Measurements from ENCODE around the gene KIAA0513. TPM values are rescaled to one million over a fixed set of nuclear protein-coding genes. Genes with fewer than 3 reads are reported as not detected.
A peak's percentile ranks its signal among the peaks of the same experiment; 100 is the strongest.
"Not testable (repeated sequence)": the region's sequence is repeated elsewhere in the genome, so short reads cannot be mapped to it uniquely, and the experiment has no call there.

The KIAA0513 gene
- total and polyA plus RNA-seq, 2 donors (not counting 1 experiment from before 2014, with no cell fraction given) = 11.7 to 22.3 TPM

GRCh38 chr16:85117418-85117817 lies 89.8 kb downstream of the KIAA0513 start:
- Histone ChIP-seq H2AFZ (ENCODE audit: low read length) (no peak overlapping the region), H3K9me3 (ENCODE audit: control insufficient read depth, insufficient read depth, low read depth, low read length) (no peaks in the 10 kb centered on the region), H3K4me3 (replicated peaks in 1 of 4; ENCODE audit: control extremely low read depth in 1 of 4, insufficient read depth in 1 of 4, low read depth in 3 of 4, low read length in 4 of 4) (no peak overlapping the region), H3K9ac (ENCODE audit: insufficient read depth, low read length) (no peak overlapping the region), H3K36me3 (ENCODE audit: control insufficient read depth, insufficient read depth, low read length) (no peaks in the 10 kb centered on the region), H4K20me1 (ENCODE audit: control insufficient read depth, extremely low read depth, insufficient read depth, low read length) (no peaks in the 10 kb centered on the region), H3K4me2 (ENCODE audit: extremely low read depth, insufficient read depth, low read length) (no peak overlapping the region), H3K4me1 (ENCODE audit: control insufficient read depth, extremely low read depth, insufficient read depth, low read length) (peaks cover 4% of the 10 kb centered on the region), H3K27ac (ENCODE audit: insufficient read depth, low read length) (no peak overlapping the region), H3K27me3 (ENCODE audit: control insufficient read depth, insufficient read depth, low read length) (no peaks in the 10 kb centered on the region), H3K79me2 (ENCODE audit: control insufficient read depth, insufficient read depth, low read length) (no peaks in the 10 kb centered on the region)
- TF ChIP-seq EZH2 (IDR thresholded peaks at IDR 0.05; ENCODE audit: low read length, missing control alignments) (no peak), CTCF (conservative IDR thresholded peaks at IDR 0.05 in 1 of 2, IDR thresholded peaks at IDR 0.05 in 1 of 2; ENCODE audit: low read depth in 1 of 2, low read length in 2 of 2) (no peak)
- DNase-seq (ENCODE audit: low read depth in 2 of 2) = no peak

DNA sequence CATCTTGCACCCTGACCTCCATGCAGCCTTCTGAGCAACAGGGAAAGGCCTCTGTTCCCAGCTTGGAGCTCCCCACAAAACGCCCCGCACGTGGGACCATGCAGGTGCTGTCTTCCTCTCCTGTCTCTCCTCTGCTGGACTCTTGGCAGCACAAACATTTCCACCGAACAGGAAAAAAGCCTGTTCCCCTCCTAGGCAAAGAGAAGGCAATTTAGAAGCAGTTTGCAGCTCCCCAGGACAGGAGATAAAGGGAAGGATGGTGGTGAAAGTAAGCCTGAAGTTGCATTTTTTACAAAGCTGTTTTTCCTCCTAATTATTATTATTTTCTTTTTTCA lies 92.4 kb downstream of the KIAA0513 start:
- Histone ChIP-seq H3K9me3 (ENCODE audit: control insufficient read depth, insufficient read depth, low read depth, low read length) (no peaks in the 10 kb centered on the region), H3K36me3 (ENCODE audit: control insufficient read depth, insufficient read depth, low read length) (no peaks in the 10 kb centered on the region), H3K4me2 (ENCODE audit: extremely low read depth, insufficient read depth, low read length) (no peak overlapping the region), H3K27me3 (ENCODE audit: control insufficient read depth, insufficient read depth, low read length) (no peaks in the 10 kb centered on the region), H4K20me1 (ENCODE audit: control insufficient read depth, extremely low read depth, insufficient read depth, low read length) (no peaks in the 10 kb centered on the region), H3K79me2 (ENCODE audit: control insufficient read depth, insufficient read depth, low read length) (no peaks in the 10 kb centered on the region), H3K9ac (ENCODE audit: insufficient read depth, low read length) (no peak overlapping the region), H3K27ac (ENCODE audit: insufficient read depth, low read length) (no peak overlapping the region), H2AFZ (ENCODE audit: low read length) (no peak overlapping the region), H3K4me1 (ENCODE audit: control insufficient read depth, extremely low read depth, insufficient read depth, low read length) (peaks cover 3% of the 10 kb centered on the region), H3K4me3 (replicated peaks in 1 of 4; ENCODE audit: control extremely low read depth in 1 of 4, insufficient read depth in 1 of 4, low read depth in 3 of 4, low read length in 4 of 4) (no peak overlapping the region)
- TF ChIP-seq EZH2 (IDR thresholded peaks at IDR 0.05; ENCODE audit: low read length, missing control alignments) (no peak), CTCF (conservative IDR thresholded peaks at IDR 0.05 in 1 of 2, IDR thresholded peaks at IDR 0.05 in 1 of 2; ENCODE audit: low read depth in 1 of 2, low read length in 2 of 2) (no peak)
- no peak for DNase-seq (ENCODE audit: low read depth in 2 of 2)

DNA sequence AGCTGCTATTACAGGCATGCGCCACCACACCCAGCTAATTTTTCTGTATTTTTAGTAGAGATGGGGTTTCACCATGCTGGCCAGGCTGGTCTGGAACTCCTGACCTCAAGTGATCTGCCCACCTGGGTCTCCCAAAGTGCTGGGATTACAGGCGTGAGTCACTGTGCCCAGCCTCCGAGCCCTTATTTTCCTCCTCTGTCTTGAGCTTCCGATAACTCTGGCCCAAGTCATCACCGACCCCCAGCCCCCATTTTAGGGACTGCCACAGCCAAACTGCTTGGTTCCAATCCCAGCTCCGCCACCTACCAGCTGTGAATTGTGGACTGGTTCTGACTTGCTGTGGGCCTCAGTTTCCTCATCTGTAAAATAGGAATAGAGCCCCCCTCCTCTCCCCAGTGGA lies 95.8 kb downstream of the KIAA0513 start:
- H3K27me3 ChIP-seq (ENCODE audit: control insufficient read depth, insufficient read depth, low read length); DNase-seq (ENCODE audit: low read depth in 2 of 2); H3K36me3 ChIP-seq (ENCODE audit: control insufficient read depth, insufficient read depth, low read length); H3K9me3 ChIP-seq (ENCODE audit: control insufficient read depth, insufficient read depth, low read depth, low read length); H4K20me1 ChIP-seq (ENCODE audit: control insufficient read depth, extremely low read depth, insufficient read depth, low read length); H3K79me2 ChIP-seq (ENCODE audit: control insufficient read depth, insufficient read depth, low read length); H3K4me1 ChIP-seq (ENCODE audit: control insufficient read depth, extremely low read depth, insufficient read depth, low read length): not testable (repeated sequence)
- Histone ChIP-seq H3K27ac (ENCODE audit: insufficient read depth, low read length) (peak overlapping the region; percentile 88), H3K4me3 (replicated peaks in 1 of 4; ENCODE audit: control extremely low read depth in 1 of 4, insufficient read depth in 1 of 4, low read depth in 3 of 4, low read length in 4 of 4) (peak overlapping the region in 3 of 4 experiments; percentile 9 to 16 (median 12)), H3K9ac (ENCODE audit: insufficient read depth, low read length) (peak overlapping the region; percentile 58), H3K4me2 (ENCODE audit: extremely low read depth, insufficient read depth, low read length) (peak overlapping the region; percentile 77), H2AFZ (ENCODE audit: low read length) (peak overlapping the region; percentile 47)

All from fibroblast of lung (primary cell).